ENCODE measurements around the gene PHF13.
A peak's percentile ranks its signal among the peaks of the same experiment; 100 is the strongest.

PHF13 gene

GRCh38 chr1:6587261-6588005 lies 26.1 kb upstream of the PHF13 start:
- Histone ChIP-seq H3K27ac (ENCODE audit: low read depth, low read length, severe bottlenecking) (no peak overlapping the region), H3K9me3 (ENCODE audit: control insufficient read depth, low read length) (no peaks in the 10 kb centered on the region), H3K36me3 (ENCODE audit: control insufficient read depth, insufficient read depth, low read length) (peaks cover 48% of the 10 kb centered on the region), H3K4me3 (ENCODE audit: extremely low read depth, insufficient read depth, low read length, poor library complexity, severe bottlenecking) (no peak overlapping the region), H3K4me1 (ENCODE audit: control insufficient read depth, insufficient read depth, low read length, poor library complexity, severe bottlenecking) (peaks cover under 1% of the 10 kb centered on the region)
- 95 to 98% methylated on average over 11 to 13 of the region's 13 CpGs for WGBS, 2 experiments (ENCODE audit: insufficient coverage in 2 of 2)

GRCh38 chr1:6588128-6588892 lies 25.2 kb upstream of the PHF13 start:
- no peak overlapping the region for H3K27ac ChIP-seq (ENCODE audit: low read depth, low read length, severe bottlenecking)
- no peaks in the 10 kb centered on the region for H3K9me3 ChIP-seq (ENCODE audit: control insufficient read depth, low read length)
- no peak overlapping the region for H3K4me3 ChIP-seq (ENCODE audit: extremely low read depth, insufficient read depth, low read length, poor library complexity, severe bottlenecking)
- no peaks in the 10 kb centered on the region for H3K4me1 ChIP-seq (ENCODE audit: control insufficient read depth, insufficient read depth, low read length, poor library complexity, severe bottlenecking)
- WGBS, 2 experiments (ENCODE audit: insufficient coverage in 2 of 2) = 93 to 95% methylated on average over 16 to 19 of the region's 25 CpGs
- peaks cover 53% of the 10 kb centered on the region for H3K36me3 ChIP-seq (ENCODE audit: control insufficient read depth, insufficient read depth, low read length)

GRCh38 chr1:6588893-6589520 lies 24.5 kb upstream of the PHF13 start:
- Histone ChIP-seq H3K36me3 (ENCODE audit: control insufficient read depth, insufficient read depth, low read length) (peaks cover 60% of the 10 kb centered on the region), H3K9me3 (ENCODE audit: control insufficient read depth, low read length) (no peaks in the 10 kb centered on the region), H3K4me1 (ENCODE audit: control insufficient read depth, insufficient read depth, low read length, poor library complexity, severe bottlenecking) (no peaks in the 10 kb centered on the region), H3K27ac (ENCODE audit: low read depth, low read length, severe bottlenecking) (no peak overlapping the region), H3K4me3 (ENCODE audit: extremely low read depth, insufficient read depth, low read length, poor library complexity, severe bottlenecking) (no peak overlapping the region)
- WGBS, 2 experiments (ENCODE audit: insufficient coverage in 2 of 2) = 90 to 93% methylated on average over 22 to 24 of the region's 24 CpGs

GRCh38 chr1:6590046-6590445 lies 23.5 kb upstream of the PHF13 start:
- H3K36me3 ChIP-seq (ENCODE audit: control insufficient read depth, insufficient read depth, low read length) = peaks cover 64% of the 10 kb centered on the region

GRCh38 chr1:6591222-6591621 lies 22.3 kb upstream of the PHF13 start:
- peak overlapping the region; percentile 23 for H3K27ac ChIP-seq (ENCODE audit: low read depth, low read length, severe bottlenecking)
- no peaks in the 10 kb centered on the region for H3K4me1 ChIP-seq (ENCODE audit: control insufficient read depth, insufficient read depth, low read length, poor library complexity, severe bottlenecking)
- no peaks in the 10 kb centered on the region for H3K9me3 ChIP-seq (ENCODE audit: control insufficient read depth, low read length)
- peaks cover 76% of the 10 kb centered on the region for H3K36me3 ChIP-seq (ENCODE audit: control insufficient read depth, insufficient read depth, low read length)
- 91 to 97% methylated on average over 12 to 13 of the region's 13 CpGs for WGBS, 2 experiments (ENCODE audit: insufficient coverage in 2 of 2)
- H3K4me3 ChIP-seq (ENCODE audit: extremely low read depth, insufficient read depth, low read length, poor library complexity, severe bottlenecking) = no peak overlapping the region

More at GRCh38 chr1:6590046-6590445, 23.5 kb upstream of the PHF13 start:
- H3K4me3 ChIP-seq (ENCODE audit: extremely low read depth, insufficient read depth, low read length, poor library complexity, severe bottlenecking) = no peak overlapping the region
- H3K4me1 ChIP-seq (ENCODE audit: control insufficient read depth, insufficient read depth, low read length, poor library complexity, severe bottlenecking) = no peaks in the 10 kb centered on the region
- H3K27ac ChIP-seq (ENCODE audit: low read depth, low read length, severe bottlenecking) = no peak overlapping the region
- WGBS, 2 experiments (ENCODE audit: insufficient coverage in 2 of 2) = 86 to 91% methylated on average over 6 to 7 of the region's 7 CpGs
- H3K9me3 ChIP-seq (ENCODE audit: control insufficient read depth, low read length) = no peaks in the 10 kb centered on the region

- 85 to 90% methylated on average over 5 to 6 of the region's 6 CpGs for WGBS, 2 experiments (ENCODE audit: insufficient coverage in 2 of 2)
- peak overlapping the region; percentile 23 for H3K27ac ChIP-seq (ENCODE audit: low read depth, low read length, severe bottlenecking)
- no peak overlapping the region for H3K4me3 ChIP-seq (ENCODE audit: extremely low read depth, insufficient read depth, low read length, poor library complexity, severe bottlenecking)
- H3K4me1 ChIP-seq (ENCODE audit: control insufficient read depth, insufficient read depth, low read length, poor library complexity, severe bottlenecking) = no peaks in the 10 kb centered on the region
- H3K36me3 ChIP-seq (ENCODE audit: control insufficient read depth, insufficient read depth, low read length) = peaks cover 79% of the 10 kb centered on the region
- H3K9me3 ChIP-seq (ENCODE audit: control insufficient read depth, low read length) = no peaks in the 10 kb centered on the region
These were observed 21.9 kb upstream of the PHF13 start for GRCh38 chr1:6591644-6592043.

- H3K9me3 ChIP-seq (ENCODE audit: control insufficient read depth, low read length) = no peaks in the 10 kb centered on the region
- H3K4me3 ChIP-seq (ENCODE audit: extremely low read depth, insufficient read depth, low read length, poor library complexity, severe bottlenecking) = no peak overlapping the region
- H3K4me1 ChIP-seq (ENCODE audit: control insufficient read depth, insufficient read depth, low read length, poor library complexity, severe bottlenecking) = peaks cover 4% of the 10 kb centered on the region
- no peak overlapping the region for H3K27ac ChIP-seq (ENCODE audit: low read depth, low read length, severe bottlenecking)
- peaks cover 84% of the 10 kb centered on the region for H3K36me3 ChIP-seq (ENCODE audit: control insufficient read depth, insufficient read depth, low read length)
- WGBS, 2 experiments (ENCODE audit: insufficient coverage in 2 of 2) = 86% methylated on average over 2 of the region's 5 CpGs; no CpG with 5 or more reads in 1 of the 2 experiments
These were observed 21.1 kb upstream of the PHF13 start for GRCh38 chr1:6592441-6592840.

- Histone ChIP-seq H3K9me3 (ENCODE audit: control insufficient read depth, low read length) (no peaks in the 10 kb centered on the region), H3K4me3 (ENCODE audit: extremely low read depth, insufficient read depth, low read length, poor library complexity, severe bottlenecking) (no peak overlapping the region), H3K27ac (ENCODE audit: low read depth, low read length, severe bottlenecking) (no peak overlapping the region), H3K36me3 (ENCODE audit: control insufficient read depth, insufficient read depth, low read length) (peaks cover 90% of the 10 kb centered on the region), H3K4me1 (ENCODE audit: control insufficient read depth, insufficient read depth, low read length, poor library complexity, severe bottlenecking) (peaks cover 4% of the 10 kb centered on the region)
- WGBS, 2 experiments (ENCODE audit: insufficient coverage in 2 of 2) = 95 to 96% methylated on average over 36 to 38 of the region's 38 CpGs
These were observed 20.5 kb upstream of the PHF13 start for GRCh38 chr1:6592865-6593593.

- Histone ChIP-seq H3K9me3 (ENCODE audit: control insufficient read depth, low read length) (no peaks in the 10 kb centered on the region), H3K27ac (ENCODE audit: low read depth, low read length, severe bottlenecking) (no peak overlapping the region), H3K4me3 (ENCODE audit: extremely low read depth, insufficient read depth, low read length, poor library complexity, severe bottlenecking) (no peak overlapping the region), H3K36me3 (ENCODE audit: control insufficient read depth, insufficient read depth, low read length) (peaks cover 90% of the 10 kb centered on the region), H3K4me1 (ENCODE audit: control insufficient read depth, insufficient read depth, low read length, poor library complexity, severe bottlenecking) (peaks cover 4% of the 10 kb centered on the region)
- 96 to 98% methylated on average over 14 to 15 of the region's 15 CpGs for WGBS, 2 experiments (ENCODE audit: insufficient coverage in 2 of 2)
These were observed 19.7 kb upstream of the PHF13 start for GRCh38 chr1:6593810-6594209.

- Histone ChIP-seq H3K4me1 (ENCODE audit: control insufficient read depth, insufficient read depth, low read length, poor library complexity, severe bottlenecking) (peaks cover 10% of the 10 kb centered on the region), H3K9me3 (ENCODE audit: control insufficient read depth, low read length) (no peaks in the 10 kb centered on the region), H3K4me3 (ENCODE audit: extremely low read depth, insufficient read depth, low read length, poor library complexity, severe bottlenecking) (no peak overlapping the region), H3K36me3 (ENCODE audit: control insufficient read depth, insufficient read depth, low read length) (peaks cover 84% of the 10 kb centered on the region), H3K27ac (ENCODE audit: low read depth, low read length, severe bottlenecking) (no peak overlapping the region)
- 95 to 99% methylated on average over 11 of the region's 11 CpGs for WGBS, 2 experiments (ENCODE audit: insufficient coverage in 2 of 2)
These were observed 18.4 kb upstream of the PHF13 start for GRCh38 chr1:6594977-6595740.
